Neutrophil (primary cell): ENCODE data around the gene CACNA1A.
"Not testable (repeated sequence)": the region's sequence is repeated elsewhere in the genome, so short reads cannot be mapped to it uniquely, and the experiment has no call there.

ENCODE experiments used
- H3K27ac ChIP-seq: fragments of 200-600 bp; sonication (generic); 2 replicates; pipeline ENCODE4 v1.5.1; 2016; ENCODE audit warnings: mild to moderate bottlenecking, moderate library complexity
- H3K27me3 ChIP-seq: fragments of 200-600 bp; sonication (generic); 2 replicates; pipeline ENCODE4 v1.6.0; 2016; ENCODE audit warnings: mild to moderate bottlenecking
- H3K36me3 ChIP-seq: fragments of 200-600 bp; sonication (generic); 2 replicates; pipeline ENCODE4 v1.5.1; 2017
- H3K4me1 ChIP-seq, 2 experiments: fragments of 200-600 bp in 1 of 2; sonication (generic) in 1 of 2; 1 replicate in 1 of 2; 2 replicates in 1 of 2; pipeline versions ENCODE4 v1.5.1 to v1.6.1; 2013 to 2016; ENCODE audit warnings: low read depth in 1 of 2, low read length in 1 of 2, mild to moderate bottlenecking in 1 of 2, moderate library complexity in 1 of 2; ENCODE audit not compliant: control insufficient read depth in 1 of 2, insufficient read depth in 1 of 2
- H3K4me3 ChIP-seq, 2 experiments: fragments of 200-600 bp in 1 of 2; sonication (generic) in 1 of 2; 1 replicate in 1 of 2; 2 replicates in 1 of 2; pipeline ENCODE4 v1.5.1; 2013 to 2016; ENCODE audit warnings: low read depth in 1 of 2, low read length in 1 of 2, mild to moderate bottlenecking in 1 of 2, moderate library complexity in 1 of 2
- H3K9me3 ChIP-seq: fragments of 200-600 bp; sonication (generic); 2 replicates; pipeline ENCODE4 v1.5.1; 2016
- CTCF ChIP-seq: fragments of 200-600 bp; sonication (generic); IDR thresholded peaks from 2 replicates; pipeline ENCODE4 v1.5.1; 2016; ENCODE audit warnings: antibody characterized with exemption

The CACNA1A gene

GRCh38 chr19:13187419-13187818, 318.9 kb downstream of the CACNA1A start:
- Histone ChIP-seq H3K36me3 (no peaks in the 10 kb centered on the region), H3K27ac (no peak overlapping the region), H3K4me1 (no peaks in the 10 kb centered on the region), H3K27me3 (no peaks in the 10 kb centered on the region), H3K9me3 (no peaks in the 10 kb centered on the region), H3K4me3 (no peak overlapping the region)
- no peak for TF ChIP-seq CTCF

- not testable (repeated sequence) for H3K4me1 ChIP-seq, H3K27ac ChIP-seq, H3K27me3 ChIP-seq, H3K36me3 ChIP-seq, H3K4me3 ChIP-seq, H3K9me3 ChIP-seq
Observed at GRCh38 chr19:13186688-13187087, 319.6 kb downstream of the CACNA1A start.

GRCh38 chr19:13185763-13186657, 320.3 kb downstream of the CACNA1A start:
- not testable (repeated sequence) for H3K36me3 ChIP-seq, H3K4me1 ChIP-seq, H3K27me3 ChIP-seq, H3K9me3 ChIP-seq, H3K4me3 ChIP-seq, H3K27ac ChIP-seq

GRCh38 chr19:13184926-13185325, 321.4 kb downstream of the CACNA1A start:
- not testable (repeated sequence) for H3K4me3 ChIP-seq, H3K27ac ChIP-seq, H3K36me3 ChIP-seq, H3K4me1 ChIP-seq, H3K9me3 ChIP-seq, H3K27me3 ChIP-seq

- peak overlapping the region; percentile 34 for H3K27ac ChIP-seq
- no peaks in the 10 kb centered on the region for H3K27me3 ChIP-seq
- H3K4me1 ChIP-seq, result peaks cover 0 to 6% of the 10 kb centered on the region in 2 experiments
- TF ChIP-seq CTCF, result no peak
- H3K9me3 ChIP-seq, result no peaks in the 10 kb centered on the region
- no peak overlapping the region for H3K4me3 ChIP-seq
- no peaks in the 10 kb centered on the region for H3K36me3 ChIP-seq
Observed at GRCh38 chr19:13181747-13182388, 324.4 kb downstream of the CACNA1A start.

- H3K4me3 ChIP-seq, H3K4me1 ChIP-seq, H3K9me3 ChIP-seq, H3K27ac ChIP-seq, H3K27me3 ChIP-seq: not testable (repeated sequence)
- peaks cover 11% of the 10 kb centered on the region for H3K36me3 ChIP-seq
Observed at GRCh38 chr19:13178291-13178690, 328.0 kb downstream of the CACNA1A start.

GRCh38 chr19:13177584-13177983, 328.7 kb downstream of the CACNA1A start:
- peaks cover 14% of the 10 kb centered on the region for H3K36me3 ChIP-seq
- not testable (repeated sequence) for H3K4me3 ChIP-seq, H3K27ac ChIP-seq, H3K27me3 ChIP-seq, H3K9me3 ChIP-seq
- peaks cover 7 to 11% of the 10 kb centered on the region in 2 experiments for H3K4me1 ChIP-seq

GRCh38 chr19:13176345-13176744, 329.9 kb downstream of the CACNA1A start:
- Histone ChIP-seq H3K4me1 (peaks cover 10 to 21% of the 10 kb centered on the region in 2 experiments), H3K9me3 (no peaks in the 10 kb centered on the region), H3K36me3 (peaks cover 14% of the 10 kb centered on the region), H3K27ac (no peak overlapping the region), H3K4me3 (no peak overlapping the region), H3K27me3 (no peaks in the 10 kb centered on the region)
- no peak for TF ChIP-seq CTCF
